Karpas-422 (cell line): ENCODE data around the gene IGFBP3. TPM values are rescaled to one million over a fixed set of nuclear protein-coding genes. Genes with fewer than 3 reads are reported as not detected.
A peak's percentile ranks its signal among the peaks of the same experiment; 100 is the strongest.

Experiments
- DNase-seq: peaks from one replicate; pipeline ENCODE4 v3.0.0-alpha.2; 2015
- H2AFZ ChIP-seq: fragments of 200-600 bp; sonication (generic); 2 replicates; pipeline ENCODE4 v1.6.1; 2014; ENCODE audit warnings: antibody characterized with exemption, low read length, mixed read lengths
- H3K27ac ChIP-seq: fragments of 200-600 bp; sonication (generic); 2 replicates; pipeline ENCODE4 v1.5.1; 2014; ENCODE audit warnings: mild to moderate bottlenecking, low read length, moderate library complexity
- H3K27me3 ChIP-seq: fragments of 200-600 bp; sonication (generic); 2 replicates; pipeline ENCODE4 v1.6.1; 2014; ENCODE audit warnings: low read length, mixed read lengths
- H3K36me3 ChIP-seq: fragments of 200-600 bp; sonication (generic); 2 replicates; pipeline ENCODE4 v1.6.1; 2014; ENCODE audit warnings: low read length, mixed read lengths; ENCODE audit not compliant: insufficient read depth
- H3K4me1 ChIP-seq: fragments of 200-600 bp; sonication (generic); 2 replicates; pipeline ENCODE4 v1.6.1; 2014; ENCODE audit warnings: mild to moderate bottlenecking, low read length, mixed read lengths
- H3K4me2 ChIP-seq: fragments of 200-600 bp; sonication (generic); 2 replicates; pipeline ENCODE4 v1.6.1; 2014; ENCODE audit warnings: low read length, low read depth, mild to moderate bottlenecking; ENCODE audit not compliant: poor library complexity, severe bottlenecking
- H3K4me3 ChIP-seq: fragments of 200-600 bp; sonication (generic); 2 replicates; pipeline ENCODE4 v1.5.1; 2014; ENCODE audit warnings: mild to moderate bottlenecking, antibody characterized with exemption, low read length, mixed read lengths
- H3K79me2 ChIP-seq: fragments of 200-600 bp; sonication (generic); 2 replicates; pipeline ENCODE4 v1.6.1; 2014; ENCODE audit warnings: mild to moderate bottlenecking, low read length, mixed read lengths
- H3K9ac ChIP-seq: fragments of 200-600 bp; sonication (generic); 2 replicates; pipeline ENCODE4 v1.6.0; 2014; ENCODE audit warnings: low read length
- H3K9me2 ChIP-seq: fragments of 200-600 bp; sonication (generic), shearing (Covaris generic); replicated peaks from 2 replicates; pipeline ENCODE4 v1.6.0; 2014; ENCODE audit warnings: mild to moderate bottlenecking, low read length, moderate library complexity; ENCODE audit not compliant: insufficient read depth
- H3K9me3 ChIP-seq: fragments of 300-700, 200-600 bp; sonication (generic); 2 replicates; pipeline ENCODE4 v1.6.1; 2014; ENCODE audit warnings: low read length, mixed read lengths
- H4K20me1 ChIP-seq: fragments of 200-600 bp; sonication (generic); 2 replicates; pipeline ENCODE4 v1.6.1; 2014; ENCODE audit warnings: mild to moderate bottlenecking, antibody characterized with exemption, low read length, low read depth; ENCODE audit not compliant: insufficient read depth
- total RNA-seq: library from RNA; depleted of rRNA; stranded (reverse); fragments of >200 nt; shearing (Covaris generic); gene quantifications from 2 replicates; pipeline ENCODE4 v1.2.3, GENCODE V29; 2014; ENCODE audit warnings: low replicate concordance; rRNA removed

Gene IGFBP3, protein sequence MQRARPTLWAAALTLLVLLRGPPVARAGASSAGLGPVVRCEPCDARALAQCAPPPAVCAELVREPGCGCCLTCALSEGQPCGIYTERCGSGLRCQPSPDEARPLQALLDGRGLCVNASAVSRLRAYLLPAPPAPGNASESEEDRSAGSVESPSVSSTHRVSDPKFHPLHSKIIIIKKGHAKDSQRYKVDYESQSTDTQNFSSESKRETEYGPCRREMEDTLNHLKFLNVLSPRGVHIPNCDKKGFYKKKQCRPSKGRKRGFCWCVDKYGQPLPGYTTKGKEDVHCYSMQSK
- total RNA-seq, result not detected in 2 replicates

- Histone ChIP-seq H3K9me2 (no peaks in the 10 kb centered on the region), H3K4me2 (no peak within 1 kb of the TSS), H3K36me3 (no peaks in the 10 kb centered on the region), H3K9ac (no peak within 1 kb of the TSS), H3K4me3 (no peak within 1 kb of the TSS), H3K9me3 (no peaks in the 10 kb centered on the region), H3K27ac (no peak within 1 kb of the TSS), H2AFZ (no peak within 1 kb of the TSS), H3K27me3 (no peaks in the 10 kb centered on the region), H3K79me2 (no peaks in the 10 kb centered on the region), H3K4me1 (no peaks in the 10 kb centered on the region), H4K20me1 (no peaks in the 10 kb centered on the region)
- DNase-seq, result no peak
Observed at GRCh38 chr7:45920502-45921380, at the start of gene IGFBP3. IGFBP3 (minus strand) TSS chr7:45921272; CDS start chr7:45921140, 132 bp downstream.

- Histone ChIP-seq H3K9me2 (no peaks in the 10 kb centered on the region), H3K36me3 (no peaks in the 10 kb centered on the region)
Observed at GRCh38 chr7:45970454-45970853, 49.4 kb upstream of the IGFBP3 start.

GRCh38 chr7:45969940-45970339 is 48.9 kb upstream of the IGFBP3 start:
- Histone ChIP-seq H3K4me2 (no peak overlapping the region), H3K27ac (no peak overlapping the region), H4K20me1 (no peaks in the 10 kb centered on the region), H3K36me3 (no peaks in the 10 kb centered on the region), H3K9ac (no peak overlapping the region), H3K4me3 (no peak overlapping the region), H2AFZ (no peak overlapping the region), H3K9me2 (no peaks in the 10 kb centered on the region), H3K4me1 (no peaks in the 10 kb centered on the region), H3K27me3 (no peaks in the 10 kb centered on the region), H3K9me3 (no peaks in the 10 kb centered on the region), H3K79me2 (no peaks in the 10 kb centered on the region)
- DNase-seq, result no peak

More at GRCh38 chr7:45970454-45970853, 49.4 kb upstream of the IGFBP3 start:
- no peak for DNase-seq
- Histone ChIP-seq H3K79me2 (no peaks in the 10 kb centered on the region), H3K4me1 (no peaks in the 10 kb centered on the region), H3K4me3 (no peak overlapping the region), H4K20me1 (no peaks in the 10 kb centered on the region), H3K4me2 (no peak overlapping the region), H3K27ac (no peak overlapping the region), H3K9me3 (no peaks in the 10 kb centered on the region), H2AFZ (no peak overlapping the region), H3K27me3 (no peaks in the 10 kb centered on the region), H3K9ac (no peak overlapping the region)

- Histone ChIP-seq H3K79me2 (no peaks in the 10 kb centered on the region), H2AFZ (no peak overlapping the region)
Observed at GRCh38 chr7:45968856-45969541, 47.9 kb upstream of the IGFBP3 start.

GRCh38 chr7:45968312-45968711 is 47.2 kb upstream of the IGFBP3 start:
- Histone ChIP-seq H3K4me3 (no peak overlapping the region), H3K36me3 (no peaks in the 10 kb centered on the region), H3K79me2 (no peaks in the 10 kb centered on the region), H3K27ac (no peak overlapping the region), H2AFZ (no peak overlapping the region), H3K4me1 (no peaks in the 10 kb centered on the region), H4K20me1 (no peaks in the 10 kb centered on the region), H3K9ac (no peak overlapping the region), H3K9me2 (no peaks in the 10 kb centered on the region), H3K9me3 (no peaks in the 10 kb centered on the region), H3K27me3 (no peaks in the 10 kb centered on the region), H3K4me2 (no peak overlapping the region)
- DNase-seq, result no peak

More at GRCh38 chr7:45968856-45969541, 47.9 kb upstream of the IGFBP3 start:
- Histone ChIP-seq H3K4me3 (no peak overlapping the region), H3K9ac (no peak overlapping the region), H3K4me2 (no peak overlapping the region), H3K27me3 (no peaks in the 10 kb centered on the region), H4K20me1 (no peaks in the 10 kb centered on the region), H3K27ac (no peak overlapping the region), H3K36me3 (no peaks in the 10 kb centered on the region), H3K4me1 (no peaks in the 10 kb centered on the region), H3K9me3 (no peaks in the 10 kb centered on the region), H3K9me2 (no peaks in the 10 kb centered on the region)
- DNase-seq, result no peak

DNA sequence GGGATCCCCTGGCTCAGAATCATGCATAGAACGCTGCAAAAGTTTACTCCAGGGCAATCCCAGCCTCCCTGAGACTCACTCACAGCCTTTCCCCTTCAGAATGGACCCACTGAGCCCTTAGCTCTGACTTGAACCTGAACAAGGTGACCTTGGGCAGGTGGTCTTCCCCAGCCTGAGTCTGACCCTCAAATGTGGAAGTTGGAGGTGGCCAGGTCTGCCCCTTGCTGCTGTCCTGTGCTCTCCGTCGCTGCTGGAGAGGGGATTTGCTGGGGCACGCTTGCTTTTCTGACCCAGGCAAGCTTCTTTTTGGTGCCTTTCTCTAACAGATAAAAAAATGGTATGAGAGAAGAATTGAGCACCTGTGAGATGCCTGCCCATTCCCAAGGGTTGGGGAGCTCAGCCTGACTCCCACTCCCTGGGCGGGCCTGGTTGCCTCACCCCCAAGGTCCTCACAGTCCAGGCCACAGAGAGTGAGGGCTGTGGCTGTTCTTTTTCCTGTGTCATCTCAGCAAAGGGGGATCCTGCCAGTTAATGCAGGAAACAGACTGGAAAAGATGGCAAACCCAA is 46.6 kb upstream of the IGFBP3 start:
- H3K9me3 ChIP-seq, result no peaks in the 10 kb centered on the region
- no peak overlapping the region for H3K4me3 ChIP-seq
- H3K9ac ChIP-seq, result no peak overlapping the region
- H3K27ac ChIP-seq, result no peak overlapping the region
- no peak overlapping the region for H2AFZ ChIP-seq
- H3K9me2 ChIP-seq, result no peaks in the 10 kb centered on the region
- no peaks in the 10 kb centered on the region for H4K20me1 ChIP-seq
- no peaks in the 10 kb centered on the region for H3K36me3 ChIP-seq
- no peak for DNase-seq
- no peaks in the 10 kb centered on the region for H3K27me3 ChIP-seq
- no peaks in the 10 kb centered on the region for H3K4me1 ChIP-seq
- H3K79me2 ChIP-seq, result no peaks in the 10 kb centered on the region
- H3K4me2 ChIP-seq, result no peak overlapping the region

DNA sequence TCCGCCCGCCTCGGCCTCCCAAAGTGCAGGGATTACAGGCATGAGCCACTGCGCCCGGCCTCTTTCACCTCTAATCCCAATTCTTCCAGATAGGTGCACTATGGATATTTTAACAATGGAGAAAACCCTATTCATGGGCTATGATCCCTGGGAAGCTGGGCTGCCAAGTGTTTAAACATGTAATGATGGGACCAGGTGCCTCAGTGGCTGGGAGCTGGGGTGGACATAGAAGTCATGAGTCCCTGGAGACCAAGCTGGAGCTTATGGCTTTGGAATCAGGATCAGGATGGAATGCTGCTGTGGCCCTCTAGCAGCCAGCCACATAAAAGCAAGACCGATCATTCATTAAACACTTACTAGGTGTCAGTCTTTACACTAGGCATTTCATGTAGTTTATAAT is 41.8 kb upstream of the IGFBP3 start:
- Histone ChIP-seq H3K4me2 (no peak overlapping the region), H3K9ac (no peak overlapping the region), H3K79me2 (no peaks in the 10 kb centered on the region), H3K4me3 (no peak overlapping the region), H3K27ac (no peak overlapping the region), H3K9me3 (no peaks in the 10 kb centered on the region), H2AFZ (no peak overlapping the region), H3K4me1 (no peaks in the 10 kb centered on the region), H4K20me1 (no peaks in the 10 kb centered on the region), H3K9me2 (no peaks in the 10 kb centered on the region), H3K36me3 (no peaks in the 10 kb centered on the region), H3K27me3 (no peaks in the 10 kb centered on the region)
- DNase-seq, result no peak

DNA sequence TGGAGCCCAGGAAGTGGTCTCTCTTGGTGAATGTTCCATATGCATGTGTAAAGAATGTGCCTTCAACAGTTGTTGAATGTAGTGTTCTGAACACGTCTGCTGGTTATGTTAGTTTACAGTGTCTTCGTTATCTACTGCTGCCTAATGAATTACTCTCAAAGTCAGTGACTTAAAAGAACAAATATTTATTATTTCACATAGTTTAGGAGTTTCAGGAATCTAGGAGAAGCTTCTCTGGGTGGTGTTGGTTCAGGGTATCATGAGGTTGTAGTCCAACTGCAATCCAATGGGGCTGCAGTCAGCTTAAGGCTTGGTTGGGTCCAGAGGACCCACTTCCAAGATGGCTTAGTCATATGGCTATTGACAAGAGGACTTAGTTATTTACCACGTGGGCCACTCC is 36.6 kb upstream of the IGFBP3 start:
- H3K79me2 ChIP-seq, result no peaks in the 10 kb centered on the region
- H3K27ac ChIP-seq, result no peak overlapping the region
- no peak overlapping the region for H3K4me2 ChIP-seq
- H2AFZ ChIP-seq, result no peak overlapping the region
- peak; percentile 24 for DNase-seq
- H3K27me3 ChIP-seq, result no peaks in the 10 kb centered on the region
- H3K4me3 ChIP-seq, result no peak overlapping the region
- H3K4me1 ChIP-seq, result no peaks in the 10 kb centered on the region
- no peaks in the 10 kb centered on the region for H3K9me2 ChIP-seq
- H3K36me3 ChIP-seq, result no peaks in the 10 kb centered on the region
- no peaks in the 10 kb centered on the region for H4K20me1 ChIP-seq
- H3K9ac ChIP-seq, result no peak overlapping the region
- H3K9me3 ChIP-seq, result no peaks in the 10 kb centered on the region
